Liver (tissue), 3 donors: Measurements from ENCODE around the gene LSM4.

ENCODE experiments used
- CTCF ChIP-seq: fragments of 150-350 bp; IDR thresholded peaks from 2 replicates; pipeline ENCODE4 v1.5.1; 2017; ENCODE audit warnings: improper control_type of control experiment, low read depth, low read length; ENCODE audit not compliant: missing input control
- EGR1 ChIP-seq, 2 donors: IDR thresholded peaks; 2 replicates each; pipeline ENCODE4 v1.6.1; 2016 to 2018; ENCODE audit warnings: antibody characterized with exemption in 2 of 2, low read depth in 2 of 2
- GABPA ChIP-seq, 2 donors: IDR thresholded peaks in 1 of 2; conservative IDR thresholded peaks in 1 of 2; 2 replicates each; pipeline ENCODE4 v1.6.1; 2016; ENCODE audit warnings: antibody characterized with exemption in 2 of 2, mild to moderate bottlenecking in 1 of 2, moderate library complexity in 1 of 2
- HNF4A ChIP-seq, 2 donors: conservative IDR thresholded peaks; 2 replicates each; pipeline ENCODE4 v1.6.1; 2016; ENCODE audit warnings: antibody characterized with exemption in 2 of 2, mild to moderate bottlenecking in 2 of 2
- MAX ChIP-seq: IDR thresholded peaks from 2 replicates; pipeline ENCODE4 v1.6.1; 2016; ENCODE audit warnings: antibody characterized with exemption
- RAD21 ChIP-seq, 2 donors: IDR thresholded peaks; 2 replicates each; pipeline ENCODE4 v1.6.1; 2016; ENCODE audit warnings: antibody characterized with exemption in 2 of 2, mild to moderate bottlenecking in 2 of 2
- SP1 ChIP-seq: IDR thresholded peaks from 2 replicates; pipeline ENCODE4 v1.6.1; 2018; ENCODE audit warnings: antibody characterized with exemption, mild to moderate bottlenecking
- TAF1 ChIP-seq: conservative IDR thresholded peaks from 2 replicates; pipeline ENCODE4 v1.6.1; 2016; ENCODE audit warnings: antibody characterized with exemption, mild to moderate bottlenecking
- YY1 ChIP-seq: IDR thresholded peaks from 2 replicates; pipeline ENCODE4 v1.6.1; 2016; ENCODE audit warnings: antibody characterized with exemption, mild to moderate bottlenecking
- donor health status: healthy.
- donor health status: healthy.

- no peak for TF ChIP-seq CTCF
- TF ChIP-seq GABPA (IDR thresholded peaks at IDR 0.05 in 1 of 2, conservative IDR thresholded peaks at IDR 0.05 in 1 of 2), result no peak
- no peak for TF ChIP-seq MAX
- TF ChIP-seq EGR1 (IDR thresholded peaks at IDR 0.05; ENCODE audit: low read depth in 2 of 2), result no peak
- no peak for TF ChIP-seq YY1
- peak; percentile 20 for TF ChIP-seq RAD21 (IDR thresholded peaks at IDR 0.05)
- TF ChIP-seq SP1, result peak; percentile 20
- TF ChIP-seq TAF1, result no peak
- TF ChIP-seq HNF4A (conservative IDR thresholded peaks at IDR 0.05), result peak; percentile 5 to 27
These were observed 538 bp downstream of the LSM4 start for GRCh38 chr19:18322318-18322758.
